ENCODE measurements around the gene GNL3L. TPM values are rescaled to one million over a fixed set of nuclear protein-coding genes. Genes with fewer than 3 reads are reported as not detected.
"Not testable (repeated sequence)": the region's sequence is repeated elsewhere in the genome, so short reads cannot be mapped to it uniquely, and the experiment has no call there.

The GNL3L gene
- total RNA-seq, 1 experiment from 2014 or later: 63.6 TPM

- TF ChIP-seq PREB (CRISPR knock-in tag; IDR thresholded peaks at IDR 0.05; ENCODE audit: borderline replicate concordance) (no peak), SP1 (CRISPR knock-in tag; conservative IDR thresholded peaks at IDR 0.05) (no peak), PRRX2 (CRISPR knock-in tag; IDR thresholded peaks at IDR 0.05) (no peak), RELA (CRISPR knock-in tag; IDR thresholded peaks at IDR 0.05; ENCODE audit: borderline replicate concordance) (no peak), ETV6 (CRISPR knock-in tag; IDR thresholded peaks at IDR 0.05) (no peak)
Observed at GRCh38 chrX:54564936-54565335, 34.9 kb downstream of the GNL3L start (continued).

GRCh38 chrX:54570332-54570731, 40.3 kb downstream of the GNL3L start:
- Mint-ChIP-seq H3K9me3 (peaks cover 25% of the 10 kb centered on the region), H3K4me3 (no peak overlapping the region), H3K4me1 (no peaks in the 10 kb centered on the region), H3K27ac (no peak overlapping the region), H3K36me3 (peaks cover 41% of the 10 kb centered on the region), H3K27me3 (ENCODE audit: low read depth) (no peaks in the 10 kb centered on the region)
- ATAC-seq (no peak), DNase-seq (ENCODE audit: low spot score) (no peak)
- ChIA-PET POLR2A (no interaction called here), CTCF (no interaction called here)
- TF ChIP-seq ZBTB21 (CRISPR knock-in tag; IDR thresholded peaks at IDR 0.05; ENCODE audit: borderline replicate concordance) (no peak), TCF7 (CRISPR knock-in tag; IDR thresholded peaks at IDR 0.05; ENCODE audit: low read depth) (no peak), JUN (CRISPR knock-in tag; IDR thresholded peaks at IDR 0.05) (no peak), MLX (CRISPR knock-in tag; IDR thresholded peaks at IDR 0.05) (no peak), CBFB (CRISPR knock-in tag; IDR thresholded peaks at IDR 0.05; ENCODE audit: low read depth) (no peak), ZNF416 (CRISPR knock-in tag; IDR thresholded peaks at IDR 0.05) (no peak), ZNF219 (CRISPR knock-in tag; IDR thresholded peaks at IDR 0.05; ENCODE audit: borderline replicate concordance) (no peak), ZBTB43 (CRISPR knock-in tag; IDR thresholded peaks at IDR 0.05) (no peak), IRF1 (CRISPR knock-in tag; IDR thresholded peaks at IDR 0.05) (no peak)

GRCh38 chrX:54572641-54573040, 42.6 kb downstream of the GNL3L start:
- ATAC-seq; CTCF ChIA-PET; H3K4me1 Mint-ChIP-seq; POLR2A ChIA-PET; H3K27ac Mint-ChIP-seq; DNase-seq (ENCODE audit: low spot score); H3K27me3 Mint-ChIP-seq (ENCODE audit: low read depth); H3K4me3 Mint-ChIP-seq: not testable (repeated sequence)
- Mint-ChIP-seq H3K9me3 (peaks cover 25% of the 10 kb centered on the region), H3K36me3 (peaks cover 50% of the 10 kb centered on the region)

- Mint-ChIP-seq H3K4me1 (peaks cover 9% of the 10 kb centered on the region), H3K36me3 (no peaks in the 10 kb centered on the region), H3K27me3 (ENCODE audit: low read depth) (no peaks in the 10 kb centered on the region), H3K4me3 (no peak overlapping the region), H3K9me3 (no peaks in the 10 kb centered on the region), H3K27ac (no peak overlapping the region)
- POLR2A ChIA-PET: no interaction called here
- DNase-seq (ENCODE audit: low spot score): no peak
- CTCF ChIA-PET: no interaction called here
- no peak for ATAC-seq
- TF ChIP-seq NR1H2 (CRISPR knock-in tag; IDR thresholded peaks at IDR 0.05) (no peak), JUN (CRISPR knock-in tag; IDR thresholded peaks at IDR 0.05) (no peak), ZNF263 (CRISPR knock-in tag; IDR thresholded peaks at IDR 0.05; ENCODE audit: low read depth) (no peak), GRHL2 (CRISPR knock-in tag; IDR thresholded peaks at IDR 0.05; ENCODE audit: insufficient replicate concordance, severe bottlenecking) (no peak), JAZF1 (CRISPR knock-in tag; IDR thresholded peaks at IDR 0.05) (no peak), TEAD4 (CRISPR knock-in tag; IDR thresholded peaks at IDR 0.05) (no peak), TEAD1 (CRISPR knock-in tag; IDR thresholded peaks at IDR 0.05) (no peak), OVOL2 (CRISPR knock-in tag; IDR thresholded peaks at IDR 0.05; ENCODE audit: borderline replicate concordance) (no peak), ESRRA (CRISPR knock-in tag; IDR thresholded peaks at IDR 0.05; ENCODE audit: borderline replicate concordance) (no peak), CBFB (CRISPR knock-in tag; IDR thresholded peaks at IDR 0.05; ENCODE audit: low read depth) (no peak), NR3C1 (CRISPR knock-in tag; conservative IDR thresholded peaks at IDR 0.05; ENCODE audit: low read depth) (no peak), ZNF512 (CRISPR knock-in tag; IDR thresholded peaks at IDR 0.05; ENCODE audit: borderline replicate concordance) (no peak), ATF2 (CRISPR knock-in tag; IDR thresholded peaks at IDR 0.05; ENCODE audit: borderline replicate concordance, low read depth) (no peak)
Observed at GRCh38 chrX:54597728-54598127, 67.7 kb downstream of the GNL3L start.
